SK-N-SH (cell line): ENCODE results near the gene RHBDD3. TPM values are rescaled to one million over a fixed set of nuclear protein-coding genes. Genes with fewer than 3 reads are reported as not detected.

ENCODE experiments used
- CTCF ChIA-PET: fragments of 300-600, 350-600 bp; formaldehyde crosslinking; extraction: SDS; loops from one replicate; lab custom pipeline; 2021; lab: Yijun Ruan, JAX
- POLR2A ChIA-PET: fragments of 350-600 bp; sonication (Branson Sonifier 250); formaldehyde crosslinking; extraction: SDS; loops from one replicate; lab custom pipeline; 2020; ENCODE audit warnings: antibody characterized with exemption, inconsistent platforms; lab: Yijun Ruan, JAX
- DNase-seq: peaks from one replicate; pipeline ENCODE4 v3.0.0; 2012
- H2AFZ ChIP-seq: fragments of 200-600 bp; sonication (generic); 2 replicates; pipeline ENCODE4 v1.8.1; 2016; ENCODE audit warnings: antibody characterized with exemption, mild to moderate bottlenecking, low read depth
- H3F3A ChIP-seq: fragments of 200-600 bp; sonication (generic); replicated peaks from 2 replicates; pipeline ENCODE3; 2016; ENCODE audit warnings: antibody characterized with exemption, mild to moderate bottlenecking; ENCODE audit not compliant: insufficient read depth
- H3K27ac ChIP-seq, 2 experiments: fragments of 200-500 bp in 1 of 2; fragments of 200-600 bp in 1 of 2; sonication (Bioruptor generic) in 1 of 2; sonication (generic), shearing (Covaris generic) in 1 of 2; 2 replicates each; pipeline versions ENCODE4 v1.5.1 to v1.6.1; 2014 to 2016; ENCODE audit warnings: low read depth in 2 of 2, inconsistent platforms in 1 of 2, low read length in 1 of 2, mild to moderate bottlenecking in 1 of 2, mixed read lengths in 1 of 2
- H3K27me3 ChIP-seq: fragments of 200-600 bp; sonication (generic), shearing (Covaris generic); 2 replicates; pipeline ENCODE4 v1.6.1; 2016; ENCODE audit warnings: mixed run types; ENCODE audit not compliant: insufficient read depth
- H3K36me3 ChIP-seq, 2 experiments: fragments of 200-500 bp in 1 of 2; fragments of 200-600 bp in 1 of 2; sonication (Bioruptor generic) in 1 of 2; sonication (generic) in 1 of 2; replicated peaks in 1 of 2; 2 replicates each; pipeline versions ENCODE3 to v1.5.1; 2014 to 2016; ENCODE audit warnings: low read length in 1 of 2, mild to moderate bottlenecking in 1 of 2; ENCODE audit not compliant: insufficient read depth in 2 of 2, control insufficient read depth in 1 of 2
- H3K4me1 ChIP-seq, 2 experiments: fragments of 200-500 bp in 1 of 2; fragments of 200-600 bp in 1 of 2; sonication (Bioruptor generic) in 1 of 2; sonication (generic), shearing (Covaris generic) in 1 of 2; 2 replicates each; pipeline versions ENCODE4 v1.5.1 to v1.6.1; 2014 to 2016; ENCODE audit warnings: low read depth in 1 of 2, low read length in 1 of 2, mixed run types in 1 of 2; ENCODE audit not compliant: insufficient read depth in 2 of 2, control insufficient read depth in 1 of 2
- H3K4me2 ChIP-seq: fragments of 200-600 bp; sonication (generic), shearing (Covaris generic); 2 replicates; pipeline ENCODE4 v1.6.1; 2017; ENCODE audit warnings: mixed run types
- H3K4me3 ChIP-seq, 2 experiments: fragments of 200-500 bp in 1 of 2; fragments of 200-600 bp in 1 of 2; sonication (Bioruptor generic) in 1 of 2; sonication (generic), shearing (Covaris generic) in 1 of 2; 2 replicates each; pipeline versions ENCODE4 v1.5.1 to v1.8.1; 2014 to 2016; ENCODE audit warnings: low read depth in 2 of 2, inconsistent platforms in 1 of 2, low read length in 1 of 2, mild to moderate bottlenecking in 1 of 2, mixed read lengths in 1 of 2, moderate library complexity in 1 of 2
- H3K79me2 ChIP-seq: fragments of 200-600 bp; sonication (generic); 2 replicates; pipeline ENCODE4 v1.8.1; 2017; ENCODE audit warnings: mild to moderate bottlenecking; ENCODE audit not compliant: insufficient read depth
- H3K9ac ChIP-seq: fragments of 200-600 bp; sonication (generic); 2 replicates; pipeline ENCODE4 v1.6.1; 2017; ENCODE audit warnings: mixed run types
- H3K9me2 ChIP-seq: fragments of 200-600 bp; sonication (generic); 2 replicates; pipeline ENCODE4 v1.6.1; 2017; ENCODE audit warnings: mixed run types
- H3K9me3 ChIP-seq: fragments of 200-600 bp; sonication (generic); 2 replicates; pipeline ENCODE4 v1.6.1; 2017; ENCODE audit warnings: mixed run types, mild to moderate bottlenecking, moderate library complexity
- H4K20me1 ChIP-seq: fragments of 200-600 bp; sonication (generic); 2 replicates; pipeline ENCODE4 v1.6.1; 2017; ENCODE audit warnings: mild to moderate bottlenecking, mixed run types; ENCODE audit not compliant: insufficient read depth
- EP300 ChIP-seq, 2 experiments: IDR thresholded peaks; 2 replicates each; pipeline versions ENCODE4 v1.4.0 to v1.6.1; 2012; ENCODE audit warnings: borderline replicate concordance in 1 of 2, low read depth in 1 of 2, low read length in 1 of 2
- EZH2phosphoT487 ChIP-seq: fragments of 200-600 bp; sonication (generic); IDR thresholded peaks from 2 replicates; pipeline ENCODE4 v1.6.1; 2017; ENCODE audit warnings: low read depth, mixed run types, mild to moderate bottlenecking, antibody characterized with exemption, moderate library complexity, borderline replicate concordance
- FOSL2 ChIP-seq: IDR thresholded peaks from 2 replicates; pipeline ENCODE4 v1.4.0; 2012; ENCODE audit warnings: low read depth, mild to moderate bottlenecking, moderate library complexity, borderline replicate concordance
- FOXJ3 ChIP-seq: sonication (generic); formaldehyde crosslinking; IDR thresholded peaks from 2 replicates; pipeline ENCODE4 v1.5.1; 2020; ENCODE audit warnings: mild to moderate bottlenecking, missing genetic modification reagents
- FOXM1 ChIP-seq: IDR thresholded peaks from 2 replicates; pipeline ENCODE4 v1.4.0; 2012; ENCODE audit warnings: low read depth, mild to moderate bottlenecking
- GABPA ChIP-seq: IDR thresholded peaks from 2 replicates; pipeline ENCODE4 v1.4.0; 2012; ENCODE audit warnings: low read depth, mild to moderate bottlenecking
- IRF3 ChIP-seq: fragments of 150-350 bp; IDR thresholded peaks from 2 replicates; pipeline ENCODE4 v1.6.1; 2016; ENCODE audit warnings: mild to moderate bottlenecking, low read depth, low read length
- JUND ChIP-seq: IDR thresholded peaks from 2 replicates; pipeline ENCODE4 v1.4.0; 2012
- MAX ChIP-seq: IDR thresholded peaks from 2 replicates; pipeline ENCODE4 v1.4.0; 2012; ENCODE audit warnings: low read depth
- MEF2A ChIP-seq: IDR thresholded peaks from 2 replicates; pipeline ENCODE4 v1.4.0; 2012; ENCODE audit warnings: low read depth, borderline replicate concordance
- MXI1 ChIP-seq: IDR thresholded peaks from 2 replicates; pipeline ENCODE4 v1.6.1; 2012; ENCODE audit warnings: mild to moderate bottlenecking, low read depth, low read length, improper control_type of control experiment
- NFIC ChIP-seq: IDR thresholded peaks from 2 replicates; pipeline ENCODE4 v1.4.0; 2012; ENCODE audit warnings: borderline replicate concordance
- NRF1 ChIP-seq: IDR thresholded peaks from 2 replicates; pipeline ENCODE4 v1.6.1; 2012; ENCODE audit warnings: low read depth, mild to moderate bottlenecking, low read length
- POLR2AphosphoS5 ChIP-seq: IDR thresholded peaks from 2 replicates; pipeline ENCODE4 v1.6.1; 2012; ENCODE audit warnings: low read depth, low read length
- RFX5 ChIP-seq: IDR thresholded peaks from 2 replicates; pipeline ENCODE4 v1.6.1; 2012; ENCODE audit warnings: mild to moderate bottlenecking, improper control_type of control experiment, low read length
- RXRA ChIP-seq: IDR thresholded peaks from 2 replicates; pipeline ENCODE4 v1.4.0; 2012; ENCODE audit warnings: low read depth, mild to moderate bottlenecking, borderline replicate concordance
- SIN3A ChIP-seq: IDR thresholded peaks from 2 replicates; pipeline ENCODE4 v1.6.1; 2012; ENCODE audit warnings: low read depth, mild to moderate bottlenecking, low read length, moderate library complexity, borderline replicate concordance
- TCF12 ChIP-seq: IDR thresholded peaks from 2 replicates; pipeline ENCODE4 v1.4.0; 2012
- TEAD4 ChIP-seq: IDR thresholded peaks from 2 replicates; pipeline ENCODE4 v1.4.0; 2012; ENCODE audit warnings: mild to moderate bottlenecking, borderline replicate concordance; ENCODE audit not compliant: insufficient read depth
- USF2 ChIP-seq: fragments of 150-350 bp; IDR thresholded peaks from 2 replicates; pipeline ENCODE4 v1.6.1; 2017; ENCODE audit warnings: antibody characterized with exemption, low read length, low read depth, borderline replicate concordance
- WGBS: methylation state at CpG from one replicate; pipeline ENCODE4 v1.1.6; 2017; ENCODE audit warnings: low lambda C conversion rate; 5-methylcytosine and 5-hydroxymethylcytosine counted together
- polyA plus RNA-seq, 3 experiments: library from polyadenylated mRNA; depleted of rRNA; stranded (reverse); fragments of >200 nt; gene quantifications; 2 replicates each; pipeline ENCODE4 v1.2.3, GENCODE V29; 2012

The RHBDD3 gene
- polyA plus RNA-seq, 1 of the 3 experiments (the other 2 are of a cell fraction), result 19.0 TPM

- Histone ChIP-seq H3K27ac (peak overlapping the region; percentile 88 to 89; a peak in 2 of 4 replicates), H3K79me2 (peaks cover 30% of the 10 kb centered on the region), H4K20me1 (peaks cover 10% of the 10 kb centered on the region; the same call in 1 of the 2 replicates), H3K27me3 (no peaks in the 10 kb centered on the region), H3K4me3 (peak overlapping the region; percentile 74 to 85), H3K9me3 (no peaks in the 10 kb centered on the region), H3K36me3 (peaks cover 0 to 6% of the 10 kb centered on the region in 2 experiments), H3K4me1 (peaks cover 12 to 47% of the 10 kb centered on the region in 2 experiments; a peak in 3 of 4 replicates), H3K4me2 (peak overlapping the region; percentile 91; the same call in 1 of the 2 replicates), H3F3A (peaks cover 5% of the 10 kb centered on the region), H3K9me2 (no peaks in the 10 kb centered on the region), H3K9ac (peak overlapping the region; percentile 90; the same call in 1 of the 2 replicates), H2AFZ (peak overlapping the region; percentile 89)
- TF ChIP-seq NFIC, result no peak
- no peak for TF ChIP-seq IRF3
- no peak for TF ChIP-seq USF2
- TF ChIP-seq JUND, result no peak
- TF ChIP-seq TCF12, result no peak
- TF ChIP-seq RXRA, result no peak
- TF ChIP-seq SIN3A, result no peak
- no peak for TF ChIP-seq POLR2AphosphoS5
- TF ChIP-seq MAX, result no peak
- no peak for TF ChIP-seq RFX5
- ChIA-PET POLR2A (no interaction called here), CTCF (interaction anchor here (0.6 to 3.3 kb wide), 14 partner anchors 8 to 69 kb away, joined by 3 to 63 read pairs (median 4); no protein-coding TSS in a partner anchor)
- no peak for DNase-seq
- 69% methylated on average over 6 of the region's 7 CpGs for WGBS
Measured at GRCh38 chr22:29305836-29306174, 38.0 kb upstream of the RHBDD3 start.

GRCh38 chr22:29302681-29303465 is 35.1 kb upstream of the RHBDD3 start:
- TF ChIP-seq MXI1 (peak; percentile 27; the same call in 1 of the 2 replicates), USF2 (no peak), JUND (no peak), NRF1 (no peak), EZH2phosphoT487 (no peak), TEAD4 (no peak), FOXJ3 (no peak), FOXM1 (no peak), EP300 (IDR thresholded peaks at IDR 0.05; ENCODE audit: borderline replicate concordance in 1 of 2, low read depth in 1 of 2, low read length in 1 of 2) (no peak), GABPA (no peak), MEF2A (no peak), FOSL2 (no peak), NFIC (peak; percentile 51), RXRA (no peak)
- CTCF ChIA-PET, result interaction anchor here (1.4 to 4.2 kb wide), 4 partner anchors 8 to 323 kb away, joined by 3 to 24 read pairs (median 15); no protein-coding TSS in a partner anchor

More at GRCh38 chr22:29302681-29303465, 35.1 kb upstream of the RHBDD3 start:
- Histone ChIP-seq H3K27ac (no peak overlapping the region; a peak in 1 of 4 replicates), H3K36me3 (peaks cover 8 to 32% of the 10 kb centered on the region in 2 experiments), H3K9ac (no peak overlapping the region), H2AFZ (no peak overlapping the region), H3K79me2 (peaks cover 8% of the 10 kb centered on the region), H4K20me1 (peaks cover 13% of the 10 kb centered on the region; the same call in 1 of the 2 replicates), H3K27me3 (no peaks in the 10 kb centered on the region), H3K4me1 (peaks cover 0 to 25% of the 10 kb centered on the region in 2 experiments; a peak in 1 of 4 replicates), H3K4me2 (no peak overlapping the region), H3K9me3 (no peaks in the 10 kb centered on the region), H3K4me3 (no peak overlapping the region), H3K9me2 (no peaks in the 10 kb centered on the region), H3F3A (peaks cover 31% of the 10 kb centered on the region)
- peak; percentile 43 for DNase-seq
- 100% methylated on average over 1 of the region's 13 CpGs for WGBS
- POLR2A ChIA-PET, result no interaction called here
